ENCODE results near the gene DPF1. TPM values are rescaled to one million over a fixed set of nuclear protein-coding genes. Genes with fewer than 3 reads are reported as not detected.

The DPF1 gene
- total RNA-seq, 1 donor from 2014 or later: 0.40 TPM

DNA sequence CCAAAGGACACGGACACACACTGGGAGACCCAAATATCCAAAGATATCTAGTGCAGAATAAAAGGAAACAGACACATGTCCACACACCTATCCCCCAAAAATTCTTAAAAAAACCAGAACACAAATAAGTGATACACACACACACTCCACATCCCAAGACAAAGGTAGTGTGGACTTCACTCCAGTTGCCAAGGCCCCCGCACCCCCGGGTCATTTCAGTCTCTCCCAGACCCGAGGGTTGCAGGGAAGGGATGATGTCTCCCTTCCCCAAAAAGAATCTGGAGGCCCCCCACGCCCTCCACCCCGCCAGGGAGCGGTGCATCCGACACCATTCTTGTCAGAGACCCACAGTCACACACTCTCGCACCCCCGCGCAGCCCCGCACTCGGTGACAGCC lies 407 bp downstream of the DPF1 start:
- no peak for DNase-seq
- ATAC-seq: no peak
- intact Hi-C loops (cut with micrococcal nuclease): no loop called here

GRCh38 chr19:38223119-38223523 lies 901 bp downstream of the DPF1 start:
- ATAC-seq (no peak), DNase-seq (no peak)
- intact Hi-C loops (cut with micrococcal nuclease): no loop called here

DNA sequence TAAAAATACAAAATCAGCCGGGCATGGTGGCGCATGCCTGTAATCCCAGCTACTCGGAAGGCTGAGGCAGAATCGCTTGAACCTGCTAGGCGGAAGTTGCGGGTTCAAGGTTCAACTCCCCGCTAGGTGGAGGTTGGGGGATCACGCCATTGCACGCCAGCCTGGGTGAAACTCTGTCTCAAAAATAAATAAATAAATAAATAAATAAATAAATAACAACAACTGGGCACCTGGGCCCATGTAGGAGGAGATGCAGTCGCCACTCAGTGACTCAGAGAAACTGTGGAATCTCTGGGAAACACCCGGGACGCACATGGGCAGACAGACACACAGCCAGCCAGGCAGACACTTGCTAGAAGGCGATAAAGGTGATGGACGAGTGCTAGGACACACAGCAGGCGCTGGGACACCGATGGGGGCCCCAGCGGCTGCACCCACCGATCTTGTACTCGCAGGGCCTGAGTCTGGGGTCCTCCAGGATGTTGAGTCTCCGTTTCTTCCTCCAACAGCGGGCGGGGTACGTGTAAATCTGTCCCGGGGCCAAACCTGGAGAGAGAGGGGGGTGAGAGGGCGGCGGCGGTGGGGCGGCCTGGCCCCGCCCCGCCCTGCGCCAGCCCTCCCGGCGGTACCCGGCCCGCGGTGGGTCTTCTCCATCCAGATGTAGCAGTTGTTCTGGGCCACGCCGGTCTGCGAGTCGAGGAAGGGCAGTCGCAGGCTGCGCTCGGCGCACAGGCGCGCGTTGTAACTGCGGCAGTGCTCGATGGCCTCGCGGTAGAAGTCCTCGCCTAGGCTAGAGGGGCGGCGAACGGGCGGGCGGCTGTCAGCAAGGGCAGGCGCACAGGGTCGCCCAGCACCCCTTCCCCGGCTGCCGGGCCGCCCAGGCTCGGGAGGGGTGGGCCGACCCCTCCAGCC lies 1.8 kb downstream of the DPF1 start:
- intact Hi-C loops (cut with micrococcal nuclease): no loop called here
- no peak for ATAC-seq
- no peak for DNase-seq

DNA sequence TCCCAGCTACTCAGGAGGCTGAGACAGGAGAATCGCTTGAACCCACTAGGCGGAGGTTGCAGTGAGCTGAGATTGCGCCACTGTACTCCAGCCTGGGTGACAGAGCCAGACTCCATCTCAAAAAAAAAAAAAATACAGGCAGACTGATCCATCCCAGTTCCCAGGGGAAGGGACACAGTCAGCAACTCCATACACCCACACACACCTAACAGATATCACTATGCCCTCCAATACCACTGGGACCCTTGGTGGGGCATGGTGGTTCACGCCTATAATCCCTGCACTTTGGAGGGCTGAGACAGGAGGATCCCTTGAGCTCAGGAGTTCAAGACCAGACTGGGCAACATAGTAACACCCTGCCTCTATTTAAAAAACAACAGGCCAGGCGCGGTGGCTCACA lies 2.6 kb downstream of the DPF1 start:
- intact Hi-C loops (cut with micrococcal nuclease): no loop called here
- DNase-seq (no peak), ATAC-seq (no peak)

DNA sequence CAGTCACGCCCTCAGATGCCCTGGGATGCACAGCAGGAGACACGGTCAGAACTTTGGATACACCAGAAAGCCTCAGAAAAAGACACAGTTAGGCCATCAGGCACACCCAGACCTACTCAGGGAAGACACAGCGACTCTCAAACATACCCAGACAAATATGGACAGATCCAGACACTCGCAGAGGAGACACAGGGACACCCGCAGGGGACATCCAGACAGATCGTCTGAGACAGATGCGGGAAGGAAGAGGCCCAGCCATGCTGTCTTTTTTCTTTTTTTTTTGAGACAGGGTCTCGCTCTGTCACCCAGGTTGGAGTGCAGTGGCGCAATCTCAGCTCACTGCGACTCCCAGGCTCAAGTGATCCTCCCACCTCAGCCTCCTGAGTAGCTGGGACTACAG lies 4.8 kb downstream of the DPF1 start:
- intact Hi-C loops (cut with micrococcal nuclease): no loop called here
- no peak for DNase-seq
- no peak for ATAC-seq

GRCh38 chr19:38218204-38218603 lies 5.8 kb downstream of the DPF1 start:
- DNase-seq (no peak), ATAC-seq (no peak)
- intact Hi-C loops (cut with micrococcal nuclease): no loop called here

DNA sequence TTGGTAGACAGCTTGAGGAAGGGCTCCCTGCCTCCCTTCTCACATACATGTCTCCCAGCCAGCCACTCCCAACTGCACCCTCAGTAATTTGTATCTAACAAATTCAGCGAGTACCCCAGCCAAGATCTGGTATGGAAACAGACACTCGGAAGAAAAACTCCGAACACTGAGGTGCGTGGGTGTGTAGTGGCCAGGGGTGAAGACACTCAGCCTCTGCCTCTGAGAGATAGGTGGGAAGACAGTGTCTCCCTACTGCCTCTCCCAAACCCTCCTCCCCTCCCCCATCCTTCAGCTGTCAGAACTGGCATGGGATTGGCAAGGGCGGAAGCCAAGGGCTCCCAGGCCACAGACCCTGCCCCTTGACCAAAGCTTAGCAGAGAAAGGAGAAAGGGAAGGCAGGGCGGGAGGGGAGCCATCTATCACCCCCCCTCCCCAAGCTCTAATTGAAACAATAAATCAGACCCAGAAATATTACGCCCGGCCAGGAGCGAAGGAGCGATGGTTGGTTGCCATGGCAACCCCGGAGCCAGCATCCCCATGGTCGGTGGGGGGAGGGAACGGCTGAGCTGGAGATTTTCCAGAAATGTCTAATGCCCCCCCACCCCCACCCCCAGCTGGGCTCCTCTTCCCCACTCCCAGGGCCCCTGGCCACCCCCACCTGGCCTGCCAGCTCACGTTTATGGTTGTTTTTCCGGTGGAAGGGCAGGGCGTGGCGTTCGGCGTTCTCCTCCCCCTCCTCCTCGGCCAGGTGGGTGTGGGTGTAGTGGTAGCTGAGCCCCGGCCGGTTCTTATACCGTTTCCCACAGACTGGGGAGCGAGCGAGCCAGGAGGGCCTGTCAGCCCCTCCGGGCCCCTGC lies 7.0 kb downstream of the DPF1 start:
- DNase-seq (no peak), ATAC-seq (no peak)
- intact Hi-C loops (cut with micrococcal nuclease): no loop called here

GRCh38 chr19:38213911-38214625 lies 10.0 kb downstream of the DPF1 start:
- no peak for DNase-seq
- ATAC-seq: no peak
- intact Hi-C loops (cut with micrococcal nuclease): no loop called here

- no peak for ATAC-seq
- DNase-seq: no peak
- intact Hi-C loops (cut with micrococcal nuclease): no loop called here
Measured at GRCh38 chr19:38213469-38213868, 10.6 kb downstream of the DPF1 start.

GRCh38 chr19:38211766-38212165 lies 12.3 kb downstream of the DPF1 start:
- DNase-seq (no peak), ATAC-seq (no peak)
- intact Hi-C loops (cut with micrococcal nuclease): no loop called here

GRCh38 chr19:38211151-38211591 lies 12.9 kb downstream of the DPF1 start:
- intact Hi-C loops (cut with micrococcal nuclease): no loop called here
- no peak for ATAC-seq
- no peak for DNase-seq

GRCh38 chr19:38210458-38210987 lies 13.5 kb downstream of the DPF1 start:
- DNase-seq (peak; percentile 80), ATAC-seq (peak; percentile 78)
- intact Hi-C loops (cut with micrococcal nuclease): no loop called here

DNA sequence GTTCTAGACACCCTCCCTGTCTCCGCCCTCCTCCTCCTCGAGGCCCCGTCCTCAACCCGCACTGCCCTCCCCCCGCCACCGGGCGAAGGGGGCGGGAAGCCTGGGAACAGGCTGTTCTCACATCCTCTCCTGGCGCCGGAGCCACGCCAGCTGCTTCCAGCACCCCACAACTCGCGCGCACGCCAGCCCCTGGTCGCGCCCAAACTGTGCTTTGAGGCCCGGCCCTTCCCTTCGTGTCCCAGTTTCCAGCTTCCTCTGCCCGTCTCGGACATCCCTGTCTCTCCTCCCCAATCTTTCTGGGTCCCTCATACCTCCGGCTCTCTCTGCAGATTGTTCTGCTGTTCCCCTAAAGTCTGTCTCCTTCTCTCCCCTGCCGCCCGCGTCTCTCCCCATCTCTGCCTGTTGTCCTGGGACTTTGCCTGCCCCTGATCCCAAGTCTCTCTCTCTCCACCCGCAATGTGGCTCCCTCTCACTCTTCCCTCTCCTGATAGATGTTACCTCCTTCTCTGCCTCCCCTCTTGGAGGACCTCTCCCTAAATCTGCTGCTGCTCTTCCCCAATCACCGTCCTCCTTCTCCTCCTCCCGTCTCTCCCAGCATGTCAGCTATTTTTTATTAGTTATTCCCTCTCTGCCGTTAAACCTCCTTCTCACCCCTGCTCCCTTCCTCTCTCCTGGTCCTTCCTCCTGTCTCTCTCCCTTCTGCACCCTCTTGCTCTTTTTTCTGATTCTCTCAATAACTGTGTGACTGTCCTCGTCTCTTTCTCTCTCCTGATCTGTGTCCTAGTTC lies 14.2 kb downstream of the DPF1 start:
- DNase-seq (peak; percentile 92), ATAC-seq (peak; percentile 91)
- intact Hi-C loops (cut with micrococcal nuclease): no loop called here

DNA sequence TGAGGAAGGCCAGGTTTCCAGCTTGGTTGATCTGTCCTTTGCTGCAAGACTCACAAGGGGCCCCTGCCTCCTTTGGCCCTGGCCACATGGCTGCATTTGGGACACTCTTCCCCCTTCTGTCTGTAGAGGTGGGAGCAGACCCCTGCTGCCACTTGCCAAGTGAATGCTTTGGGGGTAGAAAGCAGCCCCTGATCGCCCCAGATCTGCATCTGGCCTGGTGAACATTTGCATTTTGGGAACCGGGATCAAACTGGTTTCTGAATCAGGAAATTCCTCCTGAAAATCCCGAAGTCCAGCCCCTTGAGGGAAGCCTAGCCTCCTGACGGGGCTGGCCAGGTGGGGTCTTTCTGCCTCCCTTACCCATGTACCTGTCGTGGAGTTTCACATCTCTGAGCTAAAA lies 14.9 kb downstream of the DPF1 start:
- DNase-seq: no peak
- ATAC-seq: no peak
- intact Hi-C loops (cut with micrococcal nuclease): no loop called here

GRCh38 chr19:38208571-38208970 lies 15.5 kb downstream of the DPF1 start:
- DNase-seq (no peak), ATAC-seq (no peak)
- intact Hi-C loops (cut with micrococcal nuclease): no loop called here

- no peak for ATAC-seq
- DNase-seq: no peak
- intact Hi-C loops (cut with micrococcal nuclease): no loop called here
Measured at GRCh38 chr19:38207543-38207942, 16.5 kb downstream of the DPF1 start.

GRCh38 chr19:38206928-38207327 lies 17.1 kb downstream of the DPF1 start:
- ATAC-seq (no peak), DNase-seq (no peak)
- intact Hi-C loops (cut with micrococcal nuclease): no loop called here

DNA sequence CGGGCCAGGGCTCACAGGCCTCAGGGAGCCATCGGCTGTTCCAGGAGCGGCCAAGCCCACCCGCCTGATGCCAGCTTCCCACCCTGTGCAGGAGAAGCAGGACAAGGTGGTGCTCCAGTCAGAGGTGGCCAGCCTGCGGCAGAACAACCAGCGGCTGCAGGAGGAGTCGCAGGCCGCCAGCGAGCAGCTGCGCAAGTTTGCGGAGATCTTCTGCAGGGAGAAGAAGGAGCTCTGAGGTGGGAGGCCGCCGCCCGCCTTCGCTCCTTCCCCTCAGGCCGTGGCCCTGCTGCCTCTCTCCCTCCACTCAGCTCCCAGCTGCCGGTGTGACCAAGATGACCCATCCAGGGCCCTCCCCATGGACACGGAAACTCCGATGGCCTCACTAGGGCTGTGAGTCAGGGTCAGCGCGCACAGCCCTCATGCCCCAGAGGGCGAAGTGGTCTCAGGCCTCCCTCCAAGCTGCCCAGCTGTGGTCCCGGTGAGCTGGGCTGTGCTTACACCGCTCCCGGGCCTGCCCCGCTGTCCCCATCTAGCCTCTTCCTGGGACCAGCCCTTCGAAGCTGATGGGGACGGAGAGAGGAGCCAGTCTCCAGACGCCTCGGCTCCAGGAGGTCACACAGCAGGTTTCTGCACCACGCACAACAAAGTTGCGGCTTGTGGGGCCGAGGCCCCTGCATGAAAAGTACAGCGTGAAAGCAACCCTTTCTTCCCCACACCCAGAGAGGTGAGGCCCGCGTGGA lies 17.8 kb downstream of the DPF1 start:
- no peak for ATAC-seq
- no peak for DNase-seq
- intact Hi-C loops (cut with micrococcal nuclease): no loop called here
